G401.6 (cell line): ENCODE data around the gene OAS2.

Experiments
- FAIRE-seq: peaks from 2 replicates; lab custom pipeline; 2012; peaks lifted over from hg19 to GRCh38; lab: Jason Lieb, UNC

OAS2 gene

DNA sequence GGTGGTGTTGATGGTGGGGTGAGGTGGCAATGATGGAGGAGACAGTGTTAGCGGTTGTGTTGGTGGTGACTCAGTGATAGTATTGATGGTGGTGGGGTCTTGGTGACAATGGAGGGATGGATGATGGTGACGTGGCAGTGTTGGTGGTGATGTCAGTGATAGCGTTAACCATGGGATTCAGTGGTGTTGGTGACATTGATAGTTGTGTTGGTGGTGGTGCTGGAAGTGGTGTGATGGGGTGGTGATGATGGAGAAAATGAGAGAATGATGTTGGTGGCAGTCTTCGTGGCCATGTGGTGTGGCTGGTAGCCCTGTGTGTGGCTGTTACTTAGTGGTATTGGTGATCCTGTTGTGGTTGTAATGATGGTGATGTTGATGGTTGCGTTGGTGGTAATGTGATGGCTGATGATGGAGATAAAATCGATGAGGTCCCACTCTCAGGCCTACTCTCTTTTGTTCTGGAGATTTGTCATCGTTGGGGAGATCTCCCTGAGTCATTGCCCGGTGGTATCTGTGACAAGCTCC, 80.8 kb downstream of the OAS2 start:
- FAIRE-seq, result no peak

DNA sequence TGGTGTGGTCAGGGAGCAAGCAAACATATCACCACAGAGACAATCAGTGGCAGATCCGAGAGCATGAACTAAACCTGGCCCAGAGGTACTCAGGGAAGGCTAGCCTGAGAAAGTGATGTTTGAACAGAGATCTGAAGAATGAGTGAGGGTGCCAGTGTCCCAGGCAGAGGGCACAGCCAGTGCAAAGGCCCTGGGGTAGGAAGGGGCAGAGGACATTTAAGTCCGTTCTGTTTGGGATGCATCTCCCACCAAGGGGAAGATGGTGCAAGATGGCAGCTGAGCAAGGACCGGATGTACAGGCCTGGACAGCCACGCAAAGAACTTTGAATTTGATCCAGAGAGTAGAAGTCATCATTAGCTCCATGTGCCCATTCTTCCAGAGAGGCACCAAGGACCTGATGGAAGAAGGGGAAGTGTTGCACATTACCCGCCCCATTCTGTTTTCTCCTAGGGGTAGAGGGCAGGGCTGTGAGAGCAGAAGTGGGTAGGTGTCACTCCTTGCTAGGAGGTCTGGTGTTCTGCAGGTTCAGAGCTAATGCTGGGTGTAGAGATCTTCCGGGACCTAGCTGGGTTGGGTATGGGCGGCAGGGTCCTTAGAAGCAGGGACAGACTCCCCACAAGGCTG, 82.1 kb downstream of the OAS2 start:
- no peak for FAIRE-seq

DNA sequence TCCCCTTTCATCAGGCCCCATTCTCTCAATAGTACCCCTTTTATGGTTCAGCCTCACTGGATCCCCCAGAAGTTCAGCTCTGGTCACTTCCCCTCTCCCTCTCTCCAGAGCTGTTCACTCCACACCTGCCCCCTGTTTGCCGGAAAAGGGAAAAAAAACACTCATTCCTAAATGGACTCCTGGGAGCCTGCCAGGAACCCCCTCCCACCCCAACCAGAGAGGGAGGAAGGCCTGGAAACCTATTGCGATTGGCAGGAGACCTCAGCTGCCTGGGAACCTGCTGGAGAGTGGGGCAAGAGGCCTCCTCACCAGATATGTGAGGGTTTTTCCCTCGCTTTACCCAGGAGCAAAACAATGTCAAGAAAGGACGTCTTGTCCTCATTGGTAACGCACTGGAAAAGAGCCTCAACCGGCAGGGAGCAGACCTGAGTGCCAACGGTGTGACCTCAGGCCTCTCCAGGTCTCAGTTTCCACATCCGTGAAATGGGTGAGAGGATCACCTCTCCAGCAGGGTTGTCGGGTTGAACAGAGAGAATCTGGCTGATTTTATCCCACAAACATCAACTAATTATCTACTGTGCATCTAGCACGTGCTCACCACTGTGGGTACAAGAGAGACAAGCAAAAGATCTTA, 82.9 kb downstream of the OAS2 start:
- no peak for FAIRE-seq
